Keratinocyte (primary cell): ENCODE measurements around the gene RAD18. TPM values are rescaled to one million over a fixed set of nuclear protein-coding genes. Genes with fewer than 3 reads are reported as not detected.

Experiments used
- DNase-seq: peaks from one replicate; pipeline ENCODE4 v3.0.0-alpha.2; 2011; ENCODE audit warnings: low read depth, missing footprints, low spot score
- FAIRE-seq: peaks from 2 replicates; lab custom pipeline; 2011; peaks lifted over from hg19 to GRCh38; lab: Jason Lieb, UNC
- H2AFZ ChIP-seq: 2 replicates; pipeline ENCODE4 v1.6.0; 2012; ENCODE audit warnings: low read length, control low read depth, inconsistent platforms; ENCODE audit not compliant: control insufficient read depth
- H3K27ac ChIP-seq: 2 replicates; pipeline ENCODE4 v1.5.1; 2011; ENCODE audit warnings: low read length; ENCODE audit not compliant: control insufficient read depth, insufficient read depth
- H3K27me3 ChIP-seq: 3 replicates; pipeline ENCODE4 v1.6.0; 2011; ENCODE audit warnings: low read length; ENCODE audit not compliant: control insufficient read depth, insufficient read depth; ENCODE audit errors: extremely low read depth
- H3K36me3 ChIP-seq, 2 experiments: 2 replicates in 1 of 2; 3 replicates in 1 of 2; pipeline ENCODE4 v1.5.1; 2011; ENCODE audit warnings: low read length in 2 of 2, mild to moderate bottlenecking in 1 of 2; ENCODE audit not compliant: control insufficient read depth in 2 of 2, insufficient read depth in 2 of 2; ENCODE audit errors: extremely low read depth in 1 of 2
- H3K4me1 ChIP-seq: 3 replicates; pipeline ENCODE4 v1.5.1; 2011; ENCODE audit warnings: low read length; ENCODE audit not compliant: control insufficient read depth, insufficient read depth; ENCODE audit errors: extremely low read depth
- H3K4me2 ChIP-seq: 3 replicates; pipeline ENCODE4 v1.6.0; 2011; ENCODE audit warnings: low read depth, low read length; ENCODE audit not compliant: control insufficient read depth, insufficient read depth; ENCODE audit errors: extremely low read depth
- H3K4me3 ChIP-seq, 3 experiments: fragments of 200-600 bp in 1 of 3; sonication (generic) in 1 of 3; 2 replicates in 2 of 3; 3 replicates in 1 of 3; pipeline ENCODE4 v1.5.1; 2011 to 2016; ENCODE audit warnings: low read length in 3 of 3, mild to moderate bottlenecking in 3 of 3, control low read depth in 2 of 3, inconsistent platforms in 1 of 3, low read depth in 1 of 3, mixed read lengths in 1 of 3, mixed run types in 1 of 3, moderate library complexity in 1 of 3; ENCODE audit not compliant: control insufficient read depth in 2 of 3, insufficient read depth in 2 of 3; ENCODE audit errors: extremely low read depth in 1 of 3
- H3K79me2 ChIP-seq: 2 replicates; pipeline ENCODE4 v1.6.0; 2012; ENCODE audit warnings: low read length; ENCODE audit not compliant: control insufficient read depth, insufficient read depth
- H3K9ac ChIP-seq: 3 replicates; pipeline ENCODE4 v1.6.0; 2011; ENCODE audit warnings: low read length; ENCODE audit not compliant: control insufficient read depth, insufficient read depth; ENCODE audit errors: extremely low read depth
- H3K9me1 ChIP-seq: 3 replicates; pipeline ENCODE4 v1.6.0; 2011; ENCODE audit warnings: low read length; ENCODE audit not compliant: control insufficient read depth, insufficient read depth; ENCODE audit errors: extremely low read depth
- H3K9me3 ChIP-seq: 2 replicates; pipeline ENCODE4 v1.5.1; 2012; ENCODE audit warnings: low read depth, low read length; ENCODE audit not compliant: control insufficient read depth
- H4K20me1 ChIP-seq: 3 replicates; pipeline ENCODE4 v1.6.0; 2011; ENCODE audit warnings: low read length; ENCODE audit not compliant: control insufficient read depth, insufficient read depth; ENCODE audit errors: extremely low read depth
- CTCF ChIP-seq, 3 experiments: IDR thresholded peaks in 1 of 3; conservative IDR thresholded peaks in 1 of 3; optimal IDR thresholded peaks in 1 of 3; 2 replicates in 2 of 3; 3 replicates in 1 of 3; pipeline versions ENCODE3 to v1.5.1; 2011; ENCODE audit warnings: low read length in 3 of 3, mild to moderate bottlenecking in 3 of 3, moderate library complexity in 2 of 3, control low read depth in 1 of 3, inconsistent platforms in 1 of 3; ENCODE audit not compliant: insufficient read depth in 2 of 3; ENCODE audit errors: extremely low read depth in 1 of 3
- EZH2 ChIP-seq: IDR thresholded peaks from one replicate; pipeline ENCODE4 v1.6.1; 2012; ENCODE audit warnings: inconsistent platforms, mild to moderate bottlenecking, low read length, moderate library complexity
- dilution Hi-C: fragments of 300-500 bp; cut with MboI; formaldehyde crosslinking; loops from one replicate; pipeline ENCODE4 v1.7.0; 2020; ENCODE audit warnings: low sequenced_read_pairs; ENCODE audit not compliant: extremely low pct_ligation_motif_present
- polyA plus RNA-seq, 5 experiments: library from polyadenylated mRNA; depleted of rRNA in 3 of 5; stranded (reverse) in 3 of 5; stranded (forward) in 1 of 5; unstranded in 1 of 5; fragments of >200 nt; gene quantifications; 1 replicate in 1 of 5; 2 replicates in 3 of 5; 3 replicates in 1 of 5; pipeline versions ENCODE4 v1.2.1 to v1.2.3, GENCODE V29; 2011 to 2012; ENCODE audit warnings: missing spikeins in 2 of 5, low read depth in 1 of 5, low replicate concordance in 1 of 5

The RAD18 gene
- polyA plus RNA-seq, 1 donor (not counting 4 experiments of a cell fraction or from before 2014, with no cell fraction given): 16.0 TPM

- Histone ChIP-seq H3K4me1 (peaks cover 20% of the 10 kb centered on the region), H3K4me3 (no peak overlapping the region), H4K20me1 (no peaks in the 10 kb centered on the region), H3K9me1 (no peaks in the 10 kb centered on the region), H3K9ac (no peak overlapping the region), H3K27ac (no peak overlapping the region), H3K79me2 (no peaks in the 10 kb centered on the region), H3K27me3 (no peaks in the 10 kb centered on the region), H3K9me3 (no peaks in the 10 kb centered on the region), H3K4me2 (no peak overlapping the region), H3K36me3 (peaks cover 0 to 4% of the 10 kb centered on the region in 2 experiments), H2AFZ (no peak overlapping the region)
- TF ChIP-seq EZH2 (no peak), CTCF (optimal IDR thresholded peaks at IDR 0.05 in 1 of 3, IDR thresholded peaks at IDR 0.05 in 1 of 3, conservative IDR thresholded peaks at IDR 0.05 in 1 of 3; ENCODE audit: extremely low read depth in 1 of 3, insufficient read depth in 2 of 3, low read length in 3 of 3) (no peak)
- dilution Hi-C loops: no loop called here
- DNase-seq: no peak
- no peak for FAIRE-seq
These were observed 110.8 kb downstream of the RAD18 start for GRCh38 chr3:8852511-8852910.

GRCh38 chr3:8851703-8852102, 111.6 kb downstream of the RAD18 start:
- Histone ChIP-seq H3K9ac (no peak overlapping the region), H3K79me2 (no peaks in the 10 kb centered on the region), H3K4me3 (no peak overlapping the region), H3K9me1 (no peaks in the 10 kb centered on the region), H3K9me3 (no peaks in the 10 kb centered on the region), H3K4me2 (peak overlapping the region; percentile 15), H3K27ac (no peak overlapping the region), H3K4me1 (peaks cover 20% of the 10 kb centered on the region), H2AFZ (no peak overlapping the region), H4K20me1 (no peaks in the 10 kb centered on the region), H3K27me3 (no peaks in the 10 kb centered on the region), H3K36me3 (peaks cover 0 to 4% of the 10 kb centered on the region in 2 experiments)
- DNase-seq (no peak), FAIRE-seq (peak; percentile 67)
- TF ChIP-seq CTCF (optimal IDR thresholded peaks at IDR 0.05 in 1 of 3, IDR thresholded peaks at IDR 0.05 in 1 of 3, conservative IDR thresholded peaks at IDR 0.05 in 1 of 3; ENCODE audit: extremely low read depth in 1 of 3, insufficient read depth in 2 of 3, low read length in 3 of 3): no peak
- no peak for TF ChIP-seq EZH2
- dilution Hi-C loops: no loop called here
